ENCODE measurements around the gene EXOC7.
"Not testable (repeated sequence)": the region's sequence is repeated elsewhere in the genome, so short reads cannot be mapped to it uniquely, and the experiment has no call there.

The EXOC7 gene

GRCh38 chr17:76085731-76086366 is 17.7 kb downstream of the EXOC7 start:
- DNase-seq: no peak

DNA sequence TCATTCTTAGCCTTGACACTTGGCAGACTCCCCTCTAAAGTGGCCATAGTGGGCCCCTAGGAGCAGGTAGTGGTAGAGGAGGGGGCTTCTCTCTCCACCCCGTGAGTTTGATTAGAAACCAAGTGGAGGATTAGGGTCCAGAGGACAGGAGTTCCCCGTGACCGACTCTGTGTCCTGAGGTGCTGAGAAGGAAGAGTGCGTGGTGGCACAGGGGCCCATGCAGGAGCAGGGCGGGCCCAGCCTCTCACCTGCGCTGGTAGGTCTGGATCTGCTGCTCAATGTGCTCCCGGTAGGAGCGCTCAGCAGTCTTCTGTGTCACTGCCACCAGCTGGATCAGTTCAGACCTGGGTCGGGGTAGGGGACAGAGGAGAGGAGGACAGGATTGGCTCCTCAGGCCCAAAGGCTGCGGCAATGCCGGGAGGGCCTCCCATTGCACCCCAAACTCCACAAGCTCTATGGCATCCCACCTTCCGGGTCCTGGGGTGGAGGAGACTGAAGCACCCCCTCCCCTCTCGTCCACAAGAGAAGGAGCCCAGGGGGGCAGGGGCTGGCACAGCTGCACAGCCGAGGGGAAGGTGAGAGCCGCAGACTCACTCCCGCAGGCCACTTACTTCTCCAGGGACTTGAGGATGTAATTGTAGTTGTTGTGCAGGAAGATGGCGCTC is 18.4 kb downstream of the EXOC7 start:
- no peak for DNase-seq

GRCh38 chr17:76083536-76084182 is 19.9 kb downstream of the EXOC7 start:
- no peak for DNase-seq

DNA sequence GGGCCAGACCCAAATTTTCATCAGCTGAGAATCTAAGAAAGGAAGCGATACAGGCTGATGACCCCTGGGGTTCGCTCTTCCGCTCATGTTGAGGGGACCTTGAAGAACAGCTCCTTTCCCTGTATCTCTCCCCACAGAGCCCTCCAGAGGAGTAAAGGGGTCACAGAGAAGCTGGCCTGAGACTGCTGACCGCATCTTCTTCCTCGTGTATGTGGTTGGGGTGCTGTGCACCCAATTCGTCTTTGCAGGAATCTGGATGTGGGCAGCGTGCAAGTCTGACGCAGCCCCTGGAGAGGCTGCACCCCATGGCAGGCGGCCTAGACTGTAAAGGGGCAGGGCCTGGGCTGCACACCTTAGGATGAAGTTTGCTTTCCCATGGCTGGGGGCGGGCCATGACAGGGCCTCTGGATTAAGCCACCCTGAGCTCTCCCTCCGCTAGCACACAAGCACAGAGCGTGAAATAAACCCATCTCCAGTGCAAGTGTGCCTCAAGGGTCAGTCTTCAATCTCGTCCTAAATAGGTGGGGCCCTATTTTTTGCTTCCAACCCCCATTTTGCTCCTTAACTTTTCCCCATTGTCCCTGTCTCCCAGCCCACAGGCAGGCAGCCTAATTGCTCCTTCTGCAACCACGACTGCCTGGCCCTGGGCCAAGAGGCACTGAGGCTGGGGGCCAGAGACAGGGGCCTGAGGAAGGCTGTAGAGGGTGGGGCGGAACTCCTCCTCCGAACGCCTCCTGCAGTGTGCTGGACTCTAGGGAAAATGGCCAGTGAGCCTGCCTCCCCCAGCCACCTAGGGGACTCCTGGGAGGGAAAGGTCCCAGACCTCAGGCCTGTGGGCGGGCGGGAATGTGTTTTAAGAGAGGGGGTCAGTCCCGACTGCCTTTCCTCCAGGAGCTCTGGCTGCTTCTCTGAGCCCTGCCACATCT is 21.0 kb downstream of the EXOC7 start:
- no peak for DNase-seq

DNA sequence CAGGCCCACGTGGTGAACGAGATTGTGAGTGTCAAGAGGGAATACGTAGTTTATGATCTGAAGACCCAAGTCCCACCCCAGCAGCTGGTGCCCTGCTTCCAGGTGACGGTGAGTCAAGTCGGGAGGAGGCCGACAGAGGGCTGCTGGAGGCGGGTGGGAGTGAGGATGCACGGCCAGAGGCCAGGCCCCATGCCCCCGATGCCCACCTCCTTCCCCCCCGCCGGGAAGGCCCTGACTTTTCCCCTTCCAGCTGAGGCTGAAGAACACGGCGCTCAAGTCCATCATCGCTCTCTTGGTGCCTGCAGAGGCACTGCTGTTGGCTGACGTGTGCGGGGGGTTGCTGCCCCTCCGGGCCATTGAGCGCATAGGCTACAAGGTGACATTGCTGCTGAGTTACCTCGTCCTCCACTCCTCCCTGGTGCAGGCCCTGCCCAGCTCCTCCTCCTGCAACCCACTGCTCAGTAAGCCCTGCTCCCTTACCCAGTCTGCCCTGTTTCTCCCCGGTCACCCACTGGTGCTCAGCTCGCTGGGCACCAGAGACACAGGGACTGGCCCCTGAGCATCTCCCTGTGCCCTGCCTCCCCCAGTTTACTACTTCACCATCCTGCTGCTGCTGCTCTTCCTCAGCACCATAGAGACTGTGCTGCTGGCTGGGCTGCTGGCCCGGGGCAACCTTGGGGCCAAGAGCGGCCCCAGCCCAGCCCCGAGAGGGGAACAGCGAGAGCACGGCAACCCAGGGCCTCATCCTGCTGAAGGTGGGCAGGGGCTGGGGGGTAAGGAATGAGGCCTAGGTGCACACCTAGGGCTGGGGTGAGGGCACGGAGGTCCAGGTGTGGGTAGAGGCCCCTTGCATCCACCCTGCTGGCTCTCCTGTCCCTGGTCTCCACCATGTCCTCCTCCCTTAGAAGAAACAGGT is 22.0 kb downstream of the EXOC7 start:
- no peak for DNase-seq

DNA sequence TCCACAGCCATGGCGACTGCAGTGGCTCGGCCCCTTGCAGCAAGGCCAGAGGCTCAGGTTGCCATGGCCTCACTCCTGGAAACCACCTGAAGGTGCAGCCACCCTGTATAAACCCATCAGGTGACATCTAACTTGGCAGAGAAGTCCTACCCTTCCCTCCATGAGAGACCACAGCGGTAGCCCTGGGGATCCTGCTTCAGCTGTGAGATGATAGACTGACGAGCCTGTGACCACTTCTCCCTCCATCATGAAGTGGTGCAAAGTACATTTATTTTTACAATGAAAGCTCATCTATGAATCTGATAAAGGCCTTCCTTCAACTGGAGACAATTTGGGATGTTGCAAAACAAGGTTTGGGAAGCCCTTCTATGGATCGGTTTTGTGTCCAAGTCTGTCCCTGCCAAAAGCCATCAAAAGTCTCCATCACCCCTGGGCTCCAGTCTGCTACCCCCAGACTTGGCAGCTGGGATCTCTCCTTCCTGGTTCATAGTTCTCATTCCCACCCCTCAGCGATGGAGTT is 22.8 kb downstream of the EXOC7 start:
- DNase-seq: no peak

GRCh38 chr17:76079956-76080767 is 23.4 kb downstream of the EXOC7 start:
- no peak for DNase-seq

- DNase-seq: no peak
These were observed 24.0 kb downstream of the EXOC7 start for GRCh38 chr17:76079535-76079955.

DNA sequence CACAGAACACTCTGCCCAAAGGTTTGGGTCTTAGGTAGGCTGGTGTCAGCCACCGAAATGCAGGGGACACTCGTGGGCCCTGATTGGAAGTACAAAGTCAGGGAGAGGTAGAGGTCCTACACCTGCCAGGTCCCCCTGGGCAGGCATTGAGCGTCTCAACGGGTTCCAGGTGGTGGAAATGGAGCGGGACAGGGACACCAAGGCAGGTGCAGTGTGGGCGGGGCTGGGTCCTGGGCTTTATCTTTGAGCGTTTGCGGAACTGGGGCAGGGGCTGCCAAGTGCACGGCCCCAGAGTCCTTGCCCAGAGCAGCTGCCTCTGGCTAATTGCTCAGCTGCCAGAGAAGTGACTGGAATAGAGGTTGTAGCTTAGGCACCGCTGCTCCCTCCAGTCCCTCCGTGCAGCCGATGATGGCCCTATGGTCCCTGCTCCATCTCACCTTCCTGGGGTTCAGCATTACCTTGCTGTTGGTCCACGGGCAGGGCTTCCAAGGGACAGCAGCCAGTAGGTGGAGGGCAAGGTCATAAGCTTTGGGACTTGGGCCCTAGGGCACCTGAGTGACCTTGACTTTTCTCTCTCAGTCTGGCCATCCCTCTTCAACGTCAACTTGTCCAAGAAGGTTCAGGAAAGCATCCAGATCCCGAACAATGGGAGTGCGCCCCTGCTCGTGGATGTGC is 24.6 kb downstream of the EXOC7 start, which contains the start of gene ZACN:
TSS of gene ZACN (plus strand) at position 323 of the 675 bp plus-strand sequence. CDS start at position 406, 83 bp downstream.
- no peak for DNase-seq

DNA sequence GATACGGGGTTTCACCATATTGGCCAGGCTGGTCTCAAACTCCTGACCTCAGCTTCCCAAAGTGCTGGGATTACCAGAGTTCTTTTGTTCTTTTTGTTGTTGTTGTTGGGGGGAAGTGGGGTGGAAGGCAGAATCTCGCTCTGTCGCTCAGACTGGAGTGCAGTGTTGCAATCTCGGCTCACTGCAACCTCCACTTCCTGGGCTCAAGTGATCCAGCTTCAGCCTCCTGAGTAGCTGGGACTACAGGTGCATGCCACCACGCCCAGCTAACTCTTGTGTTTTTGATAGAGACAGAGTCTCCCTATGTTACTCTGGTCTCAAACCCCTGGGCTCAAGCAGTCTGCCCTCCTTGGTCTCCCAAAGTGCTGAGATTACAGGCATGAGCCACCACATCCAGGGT is 25.2 kb downstream of the EXOC7 start:
- DNase-seq: not testable (repeated sequence)

DNA sequence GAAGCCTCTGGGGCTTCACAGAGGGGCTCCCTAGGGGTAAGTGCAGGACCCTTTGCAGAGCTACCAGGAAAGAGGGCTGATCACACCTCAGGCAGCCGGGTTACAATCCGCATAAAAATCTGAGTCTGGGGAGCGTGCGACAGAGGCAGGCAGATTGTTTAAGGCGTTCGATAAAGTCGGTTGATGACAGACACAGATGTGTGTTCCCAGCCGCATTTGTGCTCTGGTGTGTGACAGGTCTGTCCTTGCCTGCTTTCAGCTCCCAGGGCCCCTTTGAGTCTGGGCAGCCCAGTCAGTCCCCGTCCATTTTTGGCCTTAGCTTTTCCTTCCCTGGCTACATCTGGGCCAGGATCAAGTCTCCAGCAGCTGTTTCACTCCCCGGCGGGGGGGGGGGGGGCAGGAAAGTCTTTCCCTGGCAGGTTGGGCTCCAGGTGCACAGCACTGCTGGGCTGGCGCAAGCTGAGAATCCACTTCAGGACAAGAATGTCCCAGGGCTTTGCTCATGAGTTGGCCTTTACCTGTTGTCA is 25.9 kb downstream of the EXOC7 start:
- DNase-seq: no peak

DNA sequence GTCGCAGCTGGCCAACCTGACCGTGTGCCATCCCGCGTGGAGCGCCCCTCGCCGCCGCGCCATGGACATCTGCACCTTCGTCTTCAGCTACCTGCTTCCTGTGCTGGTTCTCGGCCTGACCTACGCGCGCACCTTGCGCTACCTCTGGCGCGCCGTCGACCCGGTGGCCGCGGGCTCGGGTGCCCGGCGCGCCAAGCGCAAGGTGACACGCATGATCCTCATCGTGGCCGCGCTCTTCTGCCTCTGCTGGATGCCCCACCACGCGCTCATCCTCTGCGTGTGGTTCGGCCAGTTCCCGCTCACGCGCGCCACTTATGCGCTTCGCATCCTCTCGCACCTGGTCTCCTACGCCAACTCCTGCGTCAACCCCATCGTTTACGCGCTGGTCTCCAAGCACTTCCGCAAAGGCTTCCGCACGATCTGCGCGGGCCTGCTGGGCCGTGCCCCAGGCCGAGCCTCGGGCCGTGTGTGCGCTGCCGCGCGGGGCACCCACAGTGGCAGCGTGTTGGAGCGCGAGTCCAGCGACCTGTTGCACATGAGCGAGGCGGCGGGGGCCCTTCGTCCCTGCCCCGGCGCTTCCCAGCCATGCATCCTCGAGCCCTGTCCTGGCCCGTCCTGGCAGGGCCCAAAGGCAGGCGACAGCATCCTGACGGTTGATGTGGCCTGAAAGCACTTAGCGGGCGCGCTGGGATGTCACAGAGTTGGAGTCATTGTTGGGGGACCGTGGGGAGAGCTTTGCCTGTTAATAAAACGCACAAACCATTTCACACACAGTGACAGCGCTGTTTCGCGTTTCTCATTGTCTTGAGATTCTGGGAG is 26.6 kb downstream of the EXOC7 start:
- no peak for DNase-seq

DNA sequence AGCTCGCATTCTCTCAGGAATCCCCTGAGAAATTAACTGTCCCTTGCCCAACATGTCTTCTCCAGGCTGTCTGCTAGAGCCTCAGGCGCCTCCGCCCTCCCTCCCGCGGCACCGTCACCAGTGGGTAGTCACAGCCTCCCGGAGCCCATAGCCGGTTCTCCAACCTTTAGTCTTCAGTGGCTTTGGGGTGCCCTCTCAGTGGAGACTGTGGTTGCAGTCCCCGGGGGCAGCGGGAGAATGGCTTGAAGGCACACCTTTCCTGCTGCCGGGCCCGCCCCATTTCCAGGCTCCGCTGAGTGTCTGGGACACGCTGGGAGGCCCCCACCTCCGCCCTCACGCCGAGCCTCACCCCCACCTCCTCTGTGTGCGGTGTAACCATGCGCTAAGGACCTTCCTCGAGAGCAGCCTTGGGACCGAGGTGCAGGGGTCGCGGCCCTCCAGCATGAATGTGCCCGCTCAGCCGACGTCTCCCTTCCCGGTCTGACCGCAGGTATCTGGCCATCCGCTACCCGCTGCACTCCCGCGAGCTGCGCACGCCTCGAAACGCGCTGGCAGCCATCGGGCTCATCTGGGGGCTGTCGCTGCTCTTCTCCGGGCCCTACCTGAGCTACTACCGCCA is 27.3 kb downstream of the EXOC7 start:
- no peak for DNase-seq

GRCh38 chr17:76075364-76076145 is 28.0 kb downstream of the EXOC7 start:
- no peak for DNase-seq

- DNase-seq: no peak
These were observed 28.9 kb downstream of the EXOC7 start, which contains the start of gene GALR2 for GRCh38 chr17:76074390-76075363. Gene GALR2, plus strand, starts transcription at chr17:76074781. Its CDS starts 103 bp downstream, at chr17:76074884.

DNA sequence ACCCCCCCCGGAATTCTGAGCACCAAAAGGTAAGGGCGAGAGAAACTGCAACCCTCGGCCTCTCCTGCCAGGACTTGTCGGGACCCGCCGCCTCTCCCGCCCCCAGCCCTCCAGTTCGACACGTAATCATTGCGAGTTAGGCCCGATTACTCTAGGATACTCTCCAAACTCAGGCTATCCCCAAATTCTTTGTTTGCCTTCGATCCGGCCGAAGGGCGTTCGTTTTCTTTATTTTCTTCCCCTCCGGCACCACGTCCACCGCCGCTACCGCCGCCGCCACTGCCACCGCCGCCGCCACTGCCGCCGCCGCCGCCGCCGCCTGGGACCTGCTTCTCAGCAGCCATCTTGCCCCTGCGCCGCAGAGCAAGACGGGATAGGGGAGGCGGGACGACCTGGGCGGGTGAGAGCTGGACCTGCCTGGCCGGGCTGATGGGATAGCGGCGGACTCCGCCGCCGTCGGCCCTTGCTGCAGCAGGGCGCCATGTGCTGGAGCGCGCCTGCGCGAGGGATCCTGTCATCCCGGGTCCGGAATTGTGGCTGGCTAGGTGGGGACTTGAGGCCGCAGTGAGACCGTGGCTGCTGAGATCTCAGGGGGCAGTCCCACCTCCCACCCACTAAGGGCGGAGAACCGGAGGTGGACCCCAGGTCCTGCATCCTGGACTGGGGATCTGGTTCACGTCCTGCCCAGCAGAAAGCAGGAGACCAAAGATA is 31.3 kb downstream of the EXOC7 start, which contains the start of gene SRP68:
TSS of gene SRP68 (minus strand) at position 370 of the 711 bp plus-strand sequence. CDS start at position 344, 26 bp downstream.
- DNase-seq: peak; percentile 88
